Keratinocyte (primary cell): Measurements from ENCODE around the gene ADCY5.

Source experiments
- CTCF ChIP-seq, 3 experiments: IDR thresholded peaks in 1 of 3; conservative IDR thresholded peaks in 1 of 3; optimal IDR thresholded peaks in 1 of 3; 2 replicates in 2 of 3; 3 replicates in 1 of 3; pipeline versions ENCODE3 to v1.5.1; 2011; ENCODE audit warnings: low read length in 3 of 3, mild to moderate bottlenecking in 3 of 3, moderate library complexity in 2 of 3, control low read depth in 1 of 3, inconsistent platforms in 1 of 3; ENCODE audit not compliant: insufficient read depth in 2 of 3; ENCODE audit errors: extremely low read depth in 1 of 3
- EZH2 ChIP-seq: IDR thresholded peaks from one replicate; pipeline ENCODE4 v1.6.1; 2012; ENCODE audit warnings: inconsistent platforms, mild to moderate bottlenecking, low read length, moderate library complexity

DNA sequence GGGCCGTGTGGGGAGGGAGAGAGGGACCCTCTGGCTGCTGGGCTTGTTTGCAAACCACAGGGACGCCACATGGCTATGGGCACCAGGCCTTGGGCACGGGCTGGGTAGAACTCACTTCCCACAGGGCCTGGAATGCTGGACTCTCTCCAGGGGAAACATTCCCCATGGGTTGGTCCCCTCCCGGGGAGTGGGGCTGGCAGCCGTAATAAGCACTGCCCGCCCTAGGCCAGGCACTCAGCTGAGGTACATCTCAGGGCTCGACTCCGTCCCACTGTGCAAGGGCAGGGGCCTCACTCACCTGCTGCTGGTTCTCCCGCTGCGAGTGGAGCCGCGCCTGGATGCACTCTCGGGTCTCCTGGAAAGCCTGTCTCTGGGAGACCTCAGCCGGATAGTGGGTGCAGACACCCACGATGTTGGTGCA, 96.7 kb downstream of the ADCY5 start:
- TF ChIP-seq CTCF (optimal IDR thresholded peaks at IDR 0.05 in 1 of 3, IDR thresholded peaks at IDR 0.05 in 1 of 3, conservative IDR thresholded peaks at IDR 0.05 in 1 of 3; ENCODE audit: extremely low read depth in 1 of 3, insufficient read depth in 2 of 3, low read length in 3 of 3) (no peak), EZH2 (no peak)
